Measurements from ENCODE around the gene NFIA. TPM values are rescaled to one million over a fixed set of nuclear protein-coding genes. Genes with fewer than 3 reads are reported as not detected.

Gene NFIA
- total RNA-seq, 1 donor from 2014 or later, result 41.5 TPM

- no peak for DNase-seq
These were observed 3.0 kb downstream of the NFIA start for GRCh38 chr1:61085206-61085982.

GRCh38 chr1:61085983-61086644 lies 3.8 kb downstream of the NFIA start:
- DNase-seq, result no peak

- DNase-seq, result no peak
These were observed 5.2 kb downstream of the NFIA start for GRCh38 chr1:61087571-61087970.

GRCh38 chr1:61088163-61088974 lies 6.0 kb downstream of the NFIA start:
- no peak for DNase-seq

GRCh38 chr1:61089338-61089737 lies 7.0 kb downstream of the NFIA start:
- no peak for DNase-seq

GRCh38 chr1:61089741-61090140 lies 7.4 kb downstream of the NFIA start:
- DNase-seq, result no peak

GRCh38 chr1:61090546-61091202 lies 8.3 kb downstream of the NFIA start:
- no peak for DNase-seq

- DNase-seq, result no peak
These were observed 9.1 kb downstream of the NFIA start for GRCh38 chr1:61091455-61091854.

GRCh38 chr1:61092642-61093041 lies 10.3 kb downstream of the NFIA start:
- DNase-seq, result no peak

- DNase-seq, result no peak
These were observed 11.3 kb downstream of the NFIA start for GRCh38 chr1:61093525-61094137.

- DNase-seq, result no peak
These were observed 12.5 kb downstream of the NFIA start for GRCh38 chr1:61094677-61095469.

GRCh38 chr1:61095470-61095812 lies 13.1 kb downstream of the NFIA start:
- DNase-seq, result no peak

GRCh38 chr1:61097317-61097716 lies 15.0 kb downstream of the NFIA start:
- DNase-seq, result no peak

- no peak for DNase-seq
These were observed 15.4 kb downstream of the NFIA start for GRCh38 chr1:61097722-61098121.

- no peak for DNase-seq
These were observed 16.0 kb downstream of the NFIA start for GRCh38 chr1:61098333-61098732.

- DNase-seq, result no peak
These were observed 16.6 kb downstream of the NFIA start for GRCh38 chr1:61098906-61099437.

- no peak for DNase-seq
These were observed 18.2 kb downstream of the NFIA start for GRCh38 chr1:61100578-61100977.

GRCh38 chr1:61101536-61101935 lies 19.2 kb downstream of the NFIA start:
- no peak for DNase-seq

- DNase-seq, result no peak
These were observed 19.7 kb downstream of the NFIA start for GRCh38 chr1:61102041-61102440.

GRCh38 chr1:61102621-61103020 lies 20.3 kb downstream of the NFIA start:
- no peak for DNase-seq

GRCh38 chr1:61104220-61104671 lies 21.9 kb downstream of the NFIA start:
- no peak for DNase-seq

All from occipital lobe (tissue), 2 donors.